22Rv1 (cell line): Measurements from ENCODE around the gene CROCC2.

Source experiments
- H3K27ac ChIP-seq: fragments of 450-650 bp; 2 replicates; pipeline ENCODE4 v1.5.1; 2017
- ZFX ChIP-seq: fragments of 450-650 bp; IDR thresholded peaks from 2 replicates; pipeline ENCODE4 v1.6.1; 2017; ENCODE audit warnings: antibody characterized with exemption, borderline replicate concordance
- TF ChIP-seq, protein P1 (sequence below): fragments of 450-650 bp; IDR thresholded peaks from 2 replicates; pipeline ENCODE4 v1.5.1; 2017; ENCODE audit warnings: mild to moderate bottlenecking

CROCC2 gene

GRCh38 chr2:240922245-240922981, 16.3 kb downstream of the CROCC2 start:
- no peak overlapping the region for H3K27ac ChIP-seq
- TF ChIP-seq ZFX: no peak
- TF ChIP-seq, protein P1, sequence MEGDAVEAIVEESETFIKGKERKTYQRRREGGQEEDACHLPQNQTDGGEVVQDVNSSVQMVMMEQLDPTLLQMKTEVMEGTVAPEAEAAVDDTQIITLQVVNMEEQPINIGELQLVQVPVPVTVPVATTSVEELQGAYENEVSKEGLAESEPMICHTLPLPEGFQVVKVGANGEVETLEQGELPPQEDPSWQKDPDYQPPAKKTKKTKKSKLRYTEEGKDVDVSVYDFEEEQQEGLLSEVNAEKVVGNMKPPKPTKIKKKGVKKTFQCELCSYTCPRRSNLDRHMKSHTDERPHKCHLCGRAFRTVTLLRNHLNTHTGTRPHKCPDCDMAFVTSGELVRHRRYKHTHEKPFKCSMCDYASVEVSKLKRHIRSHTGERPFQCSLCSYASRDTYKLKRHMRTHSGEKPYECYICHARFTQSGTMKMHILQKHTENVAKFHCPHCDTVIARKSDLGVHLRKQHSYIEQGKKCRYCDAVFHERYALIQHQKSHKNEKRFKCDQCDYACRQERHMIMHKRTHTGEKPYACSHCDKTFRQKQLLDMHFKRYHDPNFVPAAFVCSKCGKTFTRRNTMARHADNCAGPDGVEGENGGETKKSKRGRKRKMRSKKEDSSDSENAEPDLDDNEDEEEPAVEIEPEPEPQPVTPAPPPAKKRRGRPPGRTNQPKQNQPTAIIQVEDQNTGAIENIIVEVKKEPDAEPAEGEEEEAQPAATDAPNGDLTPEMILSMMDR: no peak

DNA sequence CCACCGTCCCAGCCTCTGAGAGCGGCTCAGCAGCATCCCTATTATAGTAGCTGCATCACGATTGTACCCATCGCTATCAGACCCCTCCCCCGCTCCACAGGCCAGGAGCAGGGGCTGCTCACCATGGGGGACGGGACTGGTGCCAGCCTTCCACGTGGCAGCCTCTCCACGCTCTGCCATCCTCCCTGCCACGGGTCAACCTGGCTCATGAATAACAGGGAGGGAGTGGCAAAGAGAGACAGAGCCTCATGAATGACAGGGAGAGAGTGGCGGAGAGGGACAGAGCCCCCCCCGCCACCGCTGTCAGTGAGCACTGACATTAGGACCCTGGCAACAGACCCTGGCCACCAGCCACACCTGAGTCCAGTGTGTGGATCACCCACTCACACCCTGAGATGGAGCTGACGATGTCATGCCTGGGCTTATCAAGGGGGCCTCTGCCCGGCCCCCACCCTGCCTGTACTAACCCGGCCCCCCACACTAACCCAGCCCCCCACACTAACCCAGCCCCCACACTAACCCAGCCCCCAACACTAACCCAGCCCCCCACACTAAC, 16.9 kb downstream of the CROCC2 start:
- TF ChIP-seq, protein P1: no peak
- TF ChIP-seq ZFX: no peak
- no peak overlapping the region for H3K27ac ChIP-seq

- no peak overlapping the region for H3K27ac ChIP-seq
- TF ChIP-seq ZFX: no peak
- TF ChIP-seq, protein P1: no peak
These were observed 19.0 kb downstream of the CROCC2 start for GRCh38 chr2:240925191-240925567.

DNA sequence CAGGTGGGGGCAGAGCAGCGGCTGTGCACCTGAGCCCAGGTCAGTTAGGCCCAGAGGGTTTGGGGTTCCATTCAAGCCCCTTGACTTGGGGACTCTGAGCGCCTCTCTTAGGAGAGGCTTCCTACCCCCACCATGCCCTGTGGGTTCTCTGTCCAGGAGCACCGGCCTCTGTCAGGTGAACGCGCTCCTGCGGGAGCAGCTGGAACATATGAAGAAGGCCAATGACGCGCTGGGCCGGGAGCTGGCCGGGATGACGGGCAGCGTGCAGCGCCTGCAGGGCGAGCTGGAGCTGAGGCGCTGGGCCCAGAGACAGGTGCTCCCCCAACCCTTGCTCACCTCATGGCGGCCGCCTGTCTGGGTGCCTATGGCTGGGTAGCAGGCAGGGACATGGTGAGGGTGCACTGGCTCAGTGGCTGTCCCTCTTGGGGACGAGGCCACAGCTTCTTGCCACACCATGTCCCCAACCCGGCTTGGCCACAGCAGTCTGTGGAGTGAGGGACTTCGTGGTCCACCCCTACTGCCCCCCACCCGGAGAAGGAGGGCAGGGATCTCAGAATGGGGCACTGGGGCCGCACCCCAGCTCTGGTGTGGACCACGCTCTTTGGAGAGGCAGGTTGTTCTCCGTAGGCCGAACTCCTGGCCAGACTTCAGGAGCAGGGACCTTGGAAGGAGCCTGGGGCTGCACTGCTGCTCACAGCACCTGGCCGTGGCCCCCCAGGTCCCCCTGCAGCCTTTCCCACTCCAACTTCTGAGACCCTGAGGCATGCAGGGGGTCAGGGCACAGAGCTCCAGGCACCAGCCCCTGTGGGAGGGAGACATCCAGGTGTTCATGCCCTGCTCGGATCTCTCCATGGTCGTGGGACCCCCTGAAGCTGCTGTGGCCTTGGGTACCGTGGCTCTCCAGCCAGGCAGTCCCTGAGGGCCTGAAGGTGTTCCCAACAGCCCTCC, 19.7 kb downstream of the CROCC2 start:
- H3K27ac ChIP-seq: no peak overlapping the region
- TF ChIP-seq, protein P1: no peak
- TF ChIP-seq ZFX: no peak

DNA sequence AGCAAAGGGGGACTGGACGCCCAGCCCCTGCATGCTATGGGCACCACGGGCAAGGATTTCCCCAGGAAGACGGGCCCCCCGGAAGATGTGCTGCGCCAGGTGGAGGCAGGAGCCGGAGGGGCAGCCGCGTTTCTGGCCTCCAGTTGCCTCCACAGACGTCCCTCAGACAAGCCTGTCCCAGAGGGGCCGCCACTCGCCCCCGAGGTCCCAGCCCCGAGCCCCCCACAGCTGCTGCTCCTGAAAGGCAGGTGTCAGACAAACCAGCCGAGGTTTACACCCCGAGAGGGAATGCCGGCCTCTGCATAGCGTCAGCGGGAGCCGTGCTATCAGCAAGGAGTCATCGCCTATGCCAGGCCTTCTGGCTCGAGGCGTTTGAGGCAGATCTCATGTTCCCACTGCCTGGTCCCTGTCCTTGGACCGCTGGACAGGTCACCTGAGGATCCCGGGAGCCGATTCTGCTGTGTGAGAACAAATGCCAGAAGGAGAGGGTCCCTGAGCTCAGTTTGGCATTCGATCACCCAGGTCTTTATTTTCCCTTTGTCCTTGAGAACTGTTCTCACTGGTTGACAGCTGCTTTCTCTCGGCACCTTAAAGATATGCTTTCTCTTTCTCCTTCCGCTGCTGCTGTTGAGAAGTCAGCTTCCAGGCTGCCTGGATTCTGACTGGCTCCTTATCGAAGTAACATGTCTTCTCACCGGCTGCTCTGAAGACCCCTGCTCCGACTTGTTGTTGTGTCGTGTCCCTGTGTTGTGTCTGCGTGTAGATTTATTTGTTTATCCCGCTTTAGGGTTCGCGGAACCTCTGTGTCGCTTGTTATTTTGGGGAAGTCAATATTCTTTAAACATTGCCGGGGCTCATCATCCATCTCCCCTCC, 20.6 kb downstream of the CROCC2 start:
- no peak for TF ChIP-seq ZFX
- TF ChIP-seq, protein P1: no peak
- no peak overlapping the region for H3K27ac ChIP-seq

DNA sequence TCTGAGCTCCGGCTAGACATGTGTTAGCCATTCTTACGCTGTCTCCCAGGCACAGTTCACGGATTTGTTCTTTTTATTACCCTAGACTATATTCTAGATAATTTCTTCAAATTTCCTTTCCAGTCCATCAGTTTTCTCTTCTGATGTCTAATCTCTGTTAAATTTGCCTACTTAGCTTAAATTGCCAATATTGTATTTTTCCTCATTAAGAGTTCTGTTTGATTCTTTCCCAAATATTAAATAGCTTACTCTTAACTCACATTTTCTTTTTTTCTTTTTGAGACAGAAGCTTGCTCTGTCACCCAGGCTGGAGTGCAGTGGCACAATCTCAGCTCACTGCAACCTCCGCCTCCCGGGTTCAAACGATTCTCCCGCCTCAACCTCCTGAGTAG, 21.2 kb downstream of the CROCC2 start:
- H3K27ac ChIP-seq: no peak overlapping the region
- TF ChIP-seq, protein P1: no peak
- no peak for TF ChIP-seq ZFX
